ENCODE results near the gene EXTL2. TPM values are rescaled to one million over a fixed set of nuclear protein-coding genes. Genes with fewer than 3 reads are reported as not detected.

The EXTL2 gene
- total and polyA plus RNA-seq, 2 donors (not counting 1 experiment from before 2014, with no cell fraction given): 1.7 to 4.6 TPM

DNA sequence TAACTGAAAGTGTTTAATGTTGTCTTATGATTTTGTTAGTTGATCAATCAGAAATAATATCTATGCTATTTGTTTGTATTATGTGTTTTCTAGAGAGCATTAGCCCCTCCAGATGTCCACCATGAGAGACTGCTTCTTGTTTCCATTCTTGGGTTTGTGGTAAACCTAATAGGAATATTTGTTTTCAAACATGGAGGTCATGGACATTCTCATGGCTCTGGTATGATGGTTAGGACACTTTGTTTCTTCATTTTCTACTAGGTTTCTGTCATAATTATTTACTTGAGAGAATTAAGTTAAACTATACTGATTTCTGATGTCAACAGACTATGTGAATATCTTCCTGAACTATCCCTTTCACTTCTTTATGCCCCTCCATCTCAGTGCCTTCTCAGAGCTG is 17.4 kb upstream of the EXTL2 start:
- no peaks in the 10 kb centered on the region for H3K9me3 Mint-ChIP-seq (ENCODE audit: insufficient read depth)
- intact Hi-C loops (cut with micrococcal nuclease): no loop called here
- H3K27me3 Mint-ChIP-seq: no peaks in the 10 kb centered on the region
- no peak for TF ChIP-seq EZH2 (IDR thresholded peaks at IDR 0.05; ENCODE audit: borderline replicate concordance, insufficient read depth, low read depth, low read length, poor library complexity, severe bottlenecking)
- TF ChIP-seq, protein P1, sequence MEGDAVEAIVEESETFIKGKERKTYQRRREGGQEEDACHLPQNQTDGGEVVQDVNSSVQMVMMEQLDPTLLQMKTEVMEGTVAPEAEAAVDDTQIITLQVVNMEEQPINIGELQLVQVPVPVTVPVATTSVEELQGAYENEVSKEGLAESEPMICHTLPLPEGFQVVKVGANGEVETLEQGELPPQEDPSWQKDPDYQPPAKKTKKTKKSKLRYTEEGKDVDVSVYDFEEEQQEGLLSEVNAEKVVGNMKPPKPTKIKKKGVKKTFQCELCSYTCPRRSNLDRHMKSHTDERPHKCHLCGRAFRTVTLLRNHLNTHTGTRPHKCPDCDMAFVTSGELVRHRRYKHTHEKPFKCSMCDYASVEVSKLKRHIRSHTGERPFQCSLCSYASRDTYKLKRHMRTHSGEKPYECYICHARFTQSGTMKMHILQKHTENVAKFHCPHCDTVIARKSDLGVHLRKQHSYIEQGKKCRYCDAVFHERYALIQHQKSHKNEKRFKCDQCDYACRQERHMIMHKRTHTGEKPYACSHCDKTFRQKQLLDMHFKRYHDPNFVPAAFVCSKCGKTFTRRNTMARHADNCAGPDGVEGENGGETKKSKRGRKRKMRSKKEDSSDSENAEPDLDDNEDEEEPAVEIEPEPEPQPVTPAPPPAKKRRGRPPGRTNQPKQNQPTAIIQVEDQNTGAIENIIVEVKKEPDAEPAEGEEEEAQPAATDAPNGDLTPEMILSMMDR (IDR thresholded peaks at IDR 0.05): no peak
- no peak overlapping the region for H3K4me2 ChIP-seq (replicated peaks; ENCODE audit: low read depth, low read length, poor library complexity, severe bottlenecking)
- no peak overlapping the region for H2AFZ ChIP-seq (ENCODE audit: insufficient read depth, low read depth, low read length, poor library complexity, severe bottlenecking)
- H3K27ac ChIP-seq (ENCODE audit: low read length in 2 of 2): no peak overlapping the region
- no peak overlapping the region for H3K4me3 Mint-ChIP-seq
- H3K36me3 ChIP-seq (replicated peaks in 1 of 2; ENCODE audit: control extremely low read depth in 1 of 2, control insufficient read depth in 1 of 2, extremely low read depth in 1 of 2, insufficient read depth in 2 of 2, low read length in 1 of 2): peaks cover 15 to 63% of the 10 kb centered on the region in 2 experiments
- no peaks in the 10 kb centered on the region for H3K4me1 ChIP-seq (ENCODE audit: control insufficient read depth in 2 of 2, insufficient read depth in 2 of 2, low read length in 2 of 2)
- ATAC-seq (ENCODE audit: low read depth): no peak
- ChIA-PET CTCF (interaction anchor here (1.9 kb wide), 1 partner anchor 377 kb away, joined by 4 read pairs; no protein-coding TSS in a partner anchor), POLR2A (interaction anchor here (0.6 kb wide), 1 partner anchor 525 kb away, joined by 4 read pairs; no protein-coding TSS in a partner anchor)
- H3K27me3 ChIP-seq (replicated peaks in 1 of 4; ENCODE audit: control extremely low read depth in 1 of 4, control insufficient read depth in 3 of 4, insufficient read depth in 4 of 4, low read length in 3 of 4): no peaks in the 10 kb centered on the region
- H4K20me1 ChIP-seq (ENCODE audit: control insufficient read depth, insufficient read depth, low read length, poor library complexity, severe bottlenecking): no peaks in the 10 kb centered on the region
- H3K9ac ChIP-seq (ENCODE audit: low read length): no peak overlapping the region
- peaks cover 4% of the 10 kb centered on the region for H3K79me2 ChIP-seq (ENCODE audit: control insufficient read depth, insufficient read depth, low read length)
- no peaks in the 10 kb centered on the region for H3K9me3 ChIP-seq (ENCODE audit: control extremely low read depth in 1 of 3, control insufficient read depth in 2 of 3, insufficient read depth in 1 of 3, low read length in 2 of 3)
- H3K27ac Mint-ChIP-seq: no peak overlapping the region
- no peaks in the 10 kb centered on the region for H3K4me1 Mint-ChIP-seq
- DNase-seq: no peak
- H3K4me3 ChIP-seq (ENCODE audit: control extremely low read depth in 1 of 5, extremely low read depth in 1 of 5, insufficient read depth in 1 of 5, low read depth in 2 of 5, low read length in 4 of 5): no peak overlapping the region

DNA sequence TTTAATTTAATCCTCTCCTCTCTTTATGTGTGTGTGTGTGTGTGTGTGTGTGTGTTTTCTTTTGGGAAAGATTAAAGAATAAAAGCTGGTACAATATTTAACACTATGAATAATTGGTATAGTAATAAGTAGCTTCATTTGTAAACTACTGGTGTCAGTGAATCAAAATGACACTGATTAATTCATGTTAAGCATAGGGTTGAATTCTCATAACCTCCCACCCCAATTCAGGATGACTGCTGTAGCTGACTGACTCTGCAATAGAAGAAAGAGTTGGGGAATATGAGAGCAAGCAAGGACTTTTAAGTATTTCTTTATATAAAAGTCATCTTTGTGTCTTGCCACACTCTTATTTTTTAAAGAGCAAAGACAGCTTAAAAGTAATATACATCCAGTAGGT is 14.4 kb upstream of the EXTL2 start:
- no peak overlapping the region for H2AFZ ChIP-seq (ENCODE audit: insufficient read depth, low read depth, low read length, poor library complexity, severe bottlenecking)
- Mint-ChIP-seq H3K27ac (no peak overlapping the region), H3K4me3 (no peak overlapping the region), H3K4me1 (no peaks in the 10 kb centered on the region), H3K9me3 (ENCODE audit: insufficient read depth) (peaks cover 2% of the 10 kb centered on the region), H3K27me3 (no peaks in the 10 kb centered on the region)
- ATAC-seq (ENCODE audit: low read depth) (no peak), DNase-seq (no peak)
- CTCF ChIA-PET: interaction anchor here (0.8 to 1.8 kb wide), 4 partner anchors 379 to 400 kb away, joined by 3 to 8 read pairs (median 6); no protein-coding TSS in a partner anchor
- H3K9ac ChIP-seq (ENCODE audit: low read length): no peak overlapping the region
- H3K4me2 ChIP-seq (replicated peaks; ENCODE audit: low read depth, low read length, poor library complexity, severe bottlenecking): no peak overlapping the region
- H3K4me3 ChIP-seq (ENCODE audit: control extremely low read depth in 1 of 5, extremely low read depth in 1 of 5, insufficient read depth in 1 of 5, low read depth in 2 of 5, low read length in 4 of 5): no peak overlapping the region
- intact Hi-C loops (cut with micrococcal nuclease): no loop called here
- no peaks in the 10 kb centered on the region for H3K27me3 ChIP-seq (replicated peaks in 1 of 4; ENCODE audit: control extremely low read depth in 1 of 4, control insufficient read depth in 3 of 4, insufficient read depth in 4 of 4, low read length in 3 of 4)
- H3K36me3 ChIP-seq (replicated peaks in 1 of 2; ENCODE audit: control extremely low read depth in 1 of 2, control insufficient read depth in 1 of 2, extremely low read depth in 1 of 2, insufficient read depth in 2 of 2, low read length in 1 of 2): peaks cover 11 to 70% of the 10 kb centered on the region in 2 experiments
- H4K20me1 ChIP-seq (ENCODE audit: control insufficient read depth, insufficient read depth, low read length, poor library complexity, severe bottlenecking): no peaks in the 10 kb centered on the region
- H3K4me1 ChIP-seq (ENCODE audit: control insufficient read depth in 2 of 2, insufficient read depth in 2 of 2, low read length in 2 of 2): no peaks in the 10 kb centered on the region
- peaks cover 0 to 4% (median 2%) of the 10 kb centered on the region in 3 donors for H3K9me3 ChIP-seq (ENCODE audit: control extremely low read depth in 1 of 3, control insufficient read depth in 2 of 3, insufficient read depth in 1 of 3, low read length in 2 of 3)
- POLR2A ChIA-PET: interaction anchor here (0.6 to 0.7 kb wide), 2 partner anchors 35 to 344 kb away, joined by 3 to 5 read pairs; no protein-coding TSS in a partner anchor
- TF ChIP-seq EZH2 (IDR thresholded peaks at IDR 0.05; ENCODE audit: borderline replicate concordance, insufficient read depth, low read depth, low read length, poor library complexity, severe bottlenecking): no peak
- TF ChIP-seq, protein P1 (IDR thresholded peaks at IDR 0.05): no peak
- no peak overlapping the region for H3K27ac ChIP-seq (ENCODE audit: low read length in 2 of 2)
- peaks cover 4% of the 10 kb centered on the region for H3K79me2 ChIP-seq (ENCODE audit: control insufficient read depth, insufficient read depth, low read length)

Data from B cell (primary cell).